DOHH2 (cell line): ENCODE results near the gene FCHSD2.
"Not testable (repeated sequence)": the region's sequence is repeated elsewhere in the genome, so short reads cannot be mapped to it uniquely, and the experiment has no call there.

Experiments
- H3F3A ChIP-seq: fragments of 200-600 bp; sonication (generic), shearing (Covaris generic); 2 replicates; pipeline ENCODE4 v1.6.0; 2016; ENCODE audit warnings: antibody characterized with exemption, mild to moderate bottlenecking; ENCODE audit not compliant: control insufficient read depth, insufficient read depth
- H3K27ac ChIP-seq: fragments of 200-600 bp; sonication (generic); 2 replicates; pipeline ENCODE4 v1.5.1; 2014; ENCODE audit warnings: low read depth, mild to moderate bottlenecking, low read length, moderate library complexity
- H3K27me3 ChIP-seq: fragments of 200-600 bp; sonication (generic); 2 replicates; pipeline ENCODE4 v1.6.1; 2014; ENCODE audit warnings: mild to moderate bottlenecking, low read length, mixed read lengths; ENCODE audit not compliant: control insufficient read depth
- H3K36me3 ChIP-seq: fragments of 200-600 bp; sonication (generic); 2 replicates; pipeline ENCODE4 v1.6.1; 2014; ENCODE audit warnings: mild to moderate bottlenecking, low read length, moderate library complexity, mixed read lengths; ENCODE audit not compliant: control insufficient read depth
- H3K4me1 ChIP-seq: fragments of 200-600 bp; sonication (generic); 2 replicates; pipeline ENCODE4 v1.6.1; 2014; ENCODE audit warnings: mild to moderate bottlenecking, low read length, mixed read lengths; ENCODE audit not compliant: control insufficient read depth
- H3K4me2 ChIP-seq: fragments of 200-600 bp; sonication (generic); 2 replicates; pipeline ENCODE4 v1.6.0; 2014; ENCODE audit warnings: mild to moderate bottlenecking, low read length, moderate library complexity
- H3K4me3 ChIP-seq: fragments of 200-600 bp; sonication (generic); 2 replicates; pipeline ENCODE4 v1.5.1; 2014; ENCODE audit warnings: mild to moderate bottlenecking, low read length, mixed read lengths
- H3K79me2 ChIP-seq: fragments of 200-600 bp; sonication (generic); 2 replicates; pipeline ENCODE4 v1.6.1; 2014; ENCODE audit warnings: mild to moderate bottlenecking, low read length, mixed read lengths; ENCODE audit not compliant: control insufficient read depth
- H3K9me2 ChIP-seq: fragments of 200-600 bp; sonication (generic); replicated peaks from 2 replicates; pipeline ENCODE4 v1.6.1; 2014; ENCODE audit warnings: mild to moderate bottlenecking, low read length, mixed read lengths; ENCODE audit not compliant: control insufficient read depth
- H3K9me3 ChIP-seq: fragments of 200-600 bp; sonication (generic); 2 replicates; pipeline ENCODE4 v1.6.1; 2014; ENCODE audit warnings: antibody characterized with exemption, low read length, mixed read lengths; ENCODE audit not compliant: control insufficient read depth, insufficient read depth
- H4K20me1 ChIP-seq: fragments of 200-600 bp; sonication (generic); 2 replicates; pipeline ENCODE4 v1.6.0; 2014; ENCODE audit warnings: low read depth, mild to moderate bottlenecking, antibody characterized with exemption, low read length, moderate library complexity; ENCODE audit not compliant: control insufficient read depth, insufficient read depth
- EZH2phosphoT487 ChIP-seq: fragments of 200-600 bp; sonication (generic); IDR thresholded peaks from 2 replicates; pipeline ENCODE4 v1.6.1; 2017; ENCODE audit warnings: borderline replicate concordance, mild to moderate bottlenecking, antibody characterized with exemption, low read length, moderate library complexity, mixed read lengths
- TF ChIP-seq, protein P1 (sequence below): fragments of 200-600 bp; sonication (generic); IDR thresholded peaks from one replicate; pipeline ENCODE4 v1.5.1; 2014; ENCODE audit warnings: antibody characterized with exemption, mild to moderate bottlenecking, low read depth, low read length; ENCODE audit not compliant: poor library complexity, severe bottlenecking

The FCHSD2 gene

DNA sequence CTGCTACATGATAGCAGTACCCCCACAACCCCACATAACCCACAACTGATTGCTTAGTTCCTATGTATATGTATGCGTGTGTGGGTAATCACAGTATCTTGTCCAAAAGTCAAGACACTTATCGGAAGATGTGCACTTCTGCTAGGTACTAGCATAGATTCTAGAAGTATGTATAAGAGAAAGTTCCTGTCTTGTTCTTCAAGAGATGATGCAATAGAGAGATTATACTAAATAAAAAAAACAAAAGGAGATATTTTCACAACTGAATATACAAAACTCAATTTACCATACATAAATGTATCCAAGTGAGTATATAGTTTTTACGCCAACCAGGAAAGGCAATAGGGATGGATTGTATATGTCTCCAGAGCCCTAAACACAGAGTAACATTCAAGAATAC lies 112.0 kb downstream of the FCHSD2 start:
- peaks cover 89% of the 10 kb centered on the region for H3K36me3 ChIP-seq

DNA sequence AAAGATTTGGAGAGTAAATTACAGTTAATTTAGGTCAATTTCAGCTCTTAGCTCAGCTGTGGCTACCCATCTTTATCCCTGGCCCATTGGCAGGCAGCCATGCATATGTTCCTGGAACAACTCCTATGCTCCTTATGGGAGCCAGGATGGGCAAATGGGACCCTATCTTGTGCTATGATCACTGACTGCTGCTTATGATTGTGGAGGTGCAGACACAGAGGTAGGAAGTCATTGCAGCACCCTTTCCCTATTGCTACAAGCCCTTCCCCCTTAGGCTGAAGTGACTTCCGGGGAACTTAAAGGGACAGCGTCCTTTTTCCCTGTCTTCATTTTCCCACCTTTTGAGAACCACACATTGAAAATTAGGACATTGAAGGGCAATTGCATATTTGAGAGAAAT lies 112.7 kb downstream of the FCHSD2 start:
- no peak overlapping the region for H3K4me2 ChIP-seq
- H3K36me3 ChIP-seq = peaks cover 89% of the 10 kb centered on the region
- peaks cover 7% of the 10 kb centered on the region; the same call in 1 of the 2 replicates for H3K4me1 ChIP-seq
- peaks cover 41% of the 10 kb centered on the region for H3K9me3 ChIP-seq
- TF ChIP-seq EZH2phosphoT487 = no peak
- TF ChIP-seq, protein P1, sequence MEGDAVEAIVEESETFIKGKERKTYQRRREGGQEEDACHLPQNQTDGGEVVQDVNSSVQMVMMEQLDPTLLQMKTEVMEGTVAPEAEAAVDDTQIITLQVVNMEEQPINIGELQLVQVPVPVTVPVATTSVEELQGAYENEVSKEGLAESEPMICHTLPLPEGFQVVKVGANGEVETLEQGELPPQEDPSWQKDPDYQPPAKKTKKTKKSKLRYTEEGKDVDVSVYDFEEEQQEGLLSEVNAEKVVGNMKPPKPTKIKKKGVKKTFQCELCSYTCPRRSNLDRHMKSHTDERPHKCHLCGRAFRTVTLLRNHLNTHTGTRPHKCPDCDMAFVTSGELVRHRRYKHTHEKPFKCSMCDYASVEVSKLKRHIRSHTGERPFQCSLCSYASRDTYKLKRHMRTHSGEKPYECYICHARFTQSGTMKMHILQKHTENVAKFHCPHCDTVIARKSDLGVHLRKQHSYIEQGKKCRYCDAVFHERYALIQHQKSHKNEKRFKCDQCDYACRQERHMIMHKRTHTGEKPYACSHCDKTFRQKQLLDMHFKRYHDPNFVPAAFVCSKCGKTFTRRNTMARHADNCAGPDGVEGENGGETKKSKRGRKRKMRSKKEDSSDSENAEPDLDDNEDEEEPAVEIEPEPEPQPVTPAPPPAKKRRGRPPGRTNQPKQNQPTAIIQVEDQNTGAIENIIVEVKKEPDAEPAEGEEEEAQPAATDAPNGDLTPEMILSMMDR = no peak
- H3K9me2 ChIP-seq = no peaks in the 10 kb centered on the region
- H4K20me1 ChIP-seq = no peaks in the 10 kb centered on the region
- H3K27me3 ChIP-seq = no peaks in the 10 kb centered on the region
- peaks cover 2% of the 10 kb centered on the region for H3F3A ChIP-seq
- no peak overlapping the region for H3K27ac ChIP-seq
- no peak overlapping the region for H3K4me3 ChIP-seq
- peaks cover 94% of the 10 kb centered on the region for H3K79me2 ChIP-seq

More for the DNA sequence above, 112.0 kb downstream of the FCHSD2 start:
- Histone ChIP-seq H3K4me2 (no peak overlapping the region), H3K27me3 (no peaks in the 10 kb centered on the region), H3K9me3 (peaks cover 41% of the 10 kb centered on the region), H3K79me2 (peaks cover 94% of the 10 kb centered on the region), H3K9me2 (no peaks in the 10 kb centered on the region), H3K4me1 (0 out of 2 replicates have a peak, but pooled peaks cover 3% of the 10 kb centered on the region), H3K27ac (no peak overlapping the region), H3F3A (peaks cover 2% of the 10 kb centered on the region), H4K20me1 (no peaks in the 10 kb centered on the region), H3K4me3 (no peak overlapping the region)
- no peak for TF ChIP-seq EZH2phosphoT487
- TF ChIP-seq, protein P1 = no peak

DNA sequence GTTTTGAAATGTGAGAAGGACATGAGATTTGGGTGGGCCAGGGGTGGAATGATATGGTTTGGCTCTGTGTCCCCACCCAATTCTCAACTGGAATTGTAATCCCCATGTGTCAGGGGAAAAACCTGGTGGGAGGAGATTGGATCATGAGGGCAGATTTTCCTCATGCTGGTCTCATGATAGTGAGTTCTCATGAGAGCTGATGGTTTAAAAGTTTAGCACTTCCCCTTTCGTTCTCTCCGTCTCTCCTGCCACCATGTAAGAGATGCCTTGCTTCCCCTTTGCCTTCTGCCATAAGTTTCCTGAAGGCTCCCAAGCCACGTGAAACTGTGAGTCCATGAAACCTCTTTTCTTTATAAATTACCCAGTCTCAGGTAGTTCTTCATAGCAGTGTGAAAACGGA lies 113.5 kb downstream of the FCHSD2 start:
- Histone ChIP-seq H3K27me3 (no peaks in the 10 kb centered on the region), H3K9me3 (peaks cover 41% of the 10 kb centered on the region)

DNA sequence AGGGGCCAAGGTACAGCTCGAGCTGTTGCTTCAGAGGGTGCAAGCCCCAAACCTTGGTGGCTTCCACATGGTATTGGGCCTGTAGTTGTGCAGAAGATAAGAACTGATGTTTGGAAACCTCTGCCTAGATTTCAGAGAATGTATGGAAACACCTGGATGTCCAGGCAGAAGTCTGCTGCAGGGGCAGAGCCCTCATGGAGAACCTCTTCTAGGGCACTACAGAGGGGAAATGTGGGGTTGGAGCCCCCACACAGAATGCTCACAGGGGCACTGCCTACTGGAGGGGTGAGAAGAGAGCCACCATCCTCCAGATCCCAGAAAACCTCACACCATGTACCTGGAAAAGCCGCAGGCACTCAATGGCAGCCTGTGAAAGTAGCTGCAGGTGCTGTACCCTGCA lies 114.3 kb downstream of the FCHSD2 start:
- Histone ChIP-seq H3K9me3 (peaks cover 41% of the 10 kb centered on the region), H3K36me3 (peaks cover 88% of the 10 kb centered on the region), H3K4me1 (peaks cover 21% of the 10 kb centered on the region), H3K79me2 (peaks cover 97% of the 10 kb centered on the region)
- H3F3A ChIP-seq, H3K9me2 ChIP-seq, H3K4me3 ChIP-seq, H3K27me3 ChIP-seq, H3K4me2 ChIP-seq, H4K20me1 ChIP-seq, H3K27ac ChIP-seq: not testable (repeated sequence)

More for the DNA sequence above, 113.5 kb downstream of the FCHSD2 start:
- TF ChIP-seq EZH2phosphoT487 = no peak
- TF ChIP-seq, protein P1 = no peak
- Histone ChIP-seq H3K36me3 (peaks cover 89% of the 10 kb centered on the region), H4K20me1 (no peaks in the 10 kb centered on the region), H3K79me2 (peaks cover 96% of the 10 kb centered on the region), H3K4me2 (no peak overlapping the region), H3K27ac (no peak overlapping the region), H3K9me2 (no peaks in the 10 kb centered on the region), H3K4me3 (no peak overlapping the region), H3F3A (peaks cover 2% of the 10 kb centered on the region), H3K4me1 (peaks cover 14% of the 10 kb centered on the region)
